ENCODE measurements around the gene INAFM2.

The INAFM2 gene

DNA sequence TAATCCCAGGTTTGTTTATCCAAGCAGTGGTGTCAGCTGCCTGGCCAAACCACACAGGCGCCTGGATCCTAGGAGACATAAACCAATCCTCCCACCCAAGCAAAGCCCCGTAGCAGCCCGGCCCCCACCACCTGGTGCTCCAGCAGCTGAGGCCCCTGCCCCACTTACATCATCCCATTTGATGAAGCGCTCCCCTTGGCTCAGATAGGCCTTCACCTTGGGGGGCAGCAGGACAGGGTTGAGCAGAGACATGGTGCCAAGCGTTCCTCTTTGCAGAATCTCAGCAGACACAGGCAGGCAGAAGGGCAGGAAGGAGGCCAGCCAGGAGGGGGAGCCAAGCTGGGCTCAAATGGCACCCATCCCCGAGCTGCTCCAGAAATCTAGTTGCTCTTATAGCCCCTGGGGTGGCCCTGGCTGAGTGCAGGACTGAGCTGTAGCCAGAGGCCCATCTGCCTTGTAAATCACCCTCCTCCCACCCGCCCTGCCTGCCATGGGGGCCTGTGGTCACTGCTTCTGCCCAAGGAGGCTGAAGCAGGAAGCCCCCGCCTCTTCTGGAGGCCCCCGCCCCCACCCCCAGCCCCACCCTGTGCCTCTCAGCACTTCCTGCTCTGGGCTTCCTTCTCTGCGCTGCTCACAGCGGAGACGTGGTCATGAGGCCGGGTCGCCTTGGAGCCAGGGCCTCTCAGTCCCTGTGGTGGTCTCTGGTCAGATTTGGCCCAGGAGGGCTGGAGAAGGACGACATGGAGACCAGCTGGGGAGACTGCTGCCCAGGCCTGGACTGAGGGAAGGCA is 15.9 kb upstream of the INAFM2 start, which contains the start of gene PLCB2:
Gene PLCB2, minus strand, starts transcription at position 515 of the 791 bp plus-strand sequence. Its CDS starts 263 bp downstream, at position 252.
- DNase-seq: peak; percentile 72

GRCh38 chr15:40309344-40309862 is 14.1 kb upstream of the INAFM2 start:
- DNase-seq: no peak

GRCh38 chr15:40310001-40310959 is 13.2 kb upstream of the INAFM2 start:
- DNase-seq: peak; percentile 69

DNA sequence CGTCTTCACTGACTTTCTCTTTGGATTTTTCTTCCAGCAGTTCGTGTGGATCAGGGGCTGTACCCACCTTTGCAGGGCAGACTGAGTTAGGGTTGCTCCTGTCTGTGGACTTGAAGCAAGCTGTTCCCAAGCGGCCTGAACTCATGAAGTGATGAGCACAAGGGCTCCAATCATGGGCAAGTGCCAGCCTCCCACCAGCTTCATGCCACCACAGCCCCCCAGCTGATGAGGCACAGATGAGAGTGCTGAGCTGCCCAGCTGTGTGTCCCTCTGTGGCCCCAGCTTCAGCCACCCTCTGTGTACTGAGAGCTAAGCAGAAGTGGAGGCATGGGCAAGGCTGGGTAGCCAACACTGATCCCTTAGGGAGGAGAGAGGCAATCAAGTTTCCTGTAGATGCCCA is 12.5 kb upstream of the INAFM2 start:
- no peak for DNase-seq

DNA sequence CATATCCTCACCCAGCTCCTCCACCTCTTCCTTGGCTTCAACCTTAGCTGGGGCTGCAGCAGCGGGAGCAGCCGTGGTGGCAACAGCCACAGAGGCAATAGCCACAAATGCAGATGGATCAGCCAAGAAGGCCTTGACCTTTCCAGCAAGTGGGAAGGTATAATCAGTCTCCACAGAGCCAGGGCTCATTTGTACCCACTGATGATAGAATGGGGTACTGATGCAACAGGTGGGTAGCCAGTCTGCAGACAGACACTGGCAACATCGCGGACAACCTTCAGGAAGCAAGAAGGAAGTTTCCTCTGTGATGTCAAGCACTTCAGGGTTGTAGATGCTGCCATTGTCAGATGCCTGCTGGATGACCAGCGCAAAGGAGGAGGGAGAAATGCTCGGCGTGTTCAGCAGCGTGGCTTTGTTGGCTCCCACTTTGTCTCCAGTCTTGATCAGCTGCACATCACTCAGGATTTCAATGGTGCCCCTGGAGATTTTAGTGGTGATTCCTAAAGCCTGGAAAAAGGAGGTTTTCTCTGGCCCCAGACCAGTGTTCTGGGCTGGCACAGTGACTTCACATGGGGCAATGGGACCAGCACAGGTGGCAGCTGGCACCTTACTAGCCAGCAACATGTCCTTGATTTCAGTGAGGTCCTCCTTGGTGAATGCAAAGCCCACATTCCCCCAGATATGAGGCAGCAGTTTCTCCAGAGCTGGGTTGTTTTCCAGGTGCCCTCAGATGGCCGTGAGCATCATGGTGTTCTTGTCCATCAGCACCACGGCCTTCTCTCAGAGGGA is 10.9 kb upstream of the INAFM2 start:
- DNase-seq: no peak

DNA sequence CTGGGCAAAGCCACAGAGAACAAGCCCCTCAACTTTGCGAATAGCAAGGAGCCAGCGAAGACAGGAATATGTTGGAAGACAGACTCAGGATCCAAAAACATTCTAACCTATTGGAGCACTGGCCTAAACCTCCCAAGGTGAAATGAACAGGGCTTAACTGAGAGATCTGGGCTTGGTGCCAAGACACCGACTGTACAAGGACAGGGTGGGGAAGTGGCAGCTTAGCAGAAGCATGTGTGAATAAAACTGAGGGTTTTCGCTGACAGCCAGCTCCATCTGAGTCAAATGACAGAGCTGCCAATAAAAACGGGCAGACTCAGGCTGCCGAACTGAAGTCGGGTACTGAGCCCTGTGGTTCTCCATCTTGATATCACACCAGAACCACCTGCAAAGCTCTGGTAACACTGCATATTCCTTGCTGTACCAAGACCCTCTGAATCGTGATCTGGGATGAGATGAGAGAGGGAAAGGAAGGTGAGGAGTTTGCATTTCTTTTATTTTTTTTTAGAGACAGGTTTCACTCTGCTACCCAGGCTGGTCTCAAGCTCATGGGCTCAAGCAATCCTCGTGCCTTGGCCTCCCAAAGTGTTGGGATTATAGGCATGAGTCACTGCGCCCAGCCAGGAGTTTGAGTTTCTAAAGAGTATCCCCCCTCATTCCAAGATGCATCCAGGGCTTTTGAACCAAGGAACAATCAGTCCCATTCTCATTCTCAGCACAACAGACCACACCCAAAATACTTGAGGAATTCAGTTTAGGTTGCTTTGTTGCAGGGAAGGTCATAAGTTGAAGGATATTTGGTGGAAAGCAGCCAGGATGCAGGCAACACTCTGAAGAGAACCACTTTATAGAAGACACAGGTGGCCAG is 9.7 kb upstream of the INAFM2 start:
- peak; percentile 68 for DNase-seq

DNA sequence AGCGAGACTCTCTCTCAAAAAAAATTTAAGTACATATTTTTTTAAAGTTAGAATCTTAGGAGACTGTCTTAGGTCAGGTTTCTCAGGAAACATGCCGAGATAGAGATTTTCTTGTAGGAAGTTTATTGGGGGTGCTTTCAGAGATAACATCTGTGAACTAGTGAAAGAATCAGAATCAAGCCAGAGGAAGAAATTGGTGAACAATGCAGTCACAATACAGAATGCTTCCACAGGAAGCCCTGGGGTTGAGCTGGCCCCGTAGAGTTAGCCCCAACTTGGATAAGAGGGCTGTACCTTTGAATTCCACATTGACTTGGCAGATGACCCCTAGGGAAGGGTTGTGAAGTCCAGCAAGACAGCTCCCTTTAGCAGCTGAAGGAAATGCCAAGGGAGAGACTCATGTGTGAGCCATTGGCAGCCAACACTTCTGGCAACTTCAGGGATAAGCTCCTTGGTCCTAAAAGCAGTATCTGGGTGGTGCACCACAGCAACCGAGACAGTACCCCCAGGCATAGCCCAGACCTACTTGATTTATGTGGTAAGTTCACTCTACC is 8.7 kb upstream of the INAFM2 start:
- no peak for DNase-seq

DNA sequence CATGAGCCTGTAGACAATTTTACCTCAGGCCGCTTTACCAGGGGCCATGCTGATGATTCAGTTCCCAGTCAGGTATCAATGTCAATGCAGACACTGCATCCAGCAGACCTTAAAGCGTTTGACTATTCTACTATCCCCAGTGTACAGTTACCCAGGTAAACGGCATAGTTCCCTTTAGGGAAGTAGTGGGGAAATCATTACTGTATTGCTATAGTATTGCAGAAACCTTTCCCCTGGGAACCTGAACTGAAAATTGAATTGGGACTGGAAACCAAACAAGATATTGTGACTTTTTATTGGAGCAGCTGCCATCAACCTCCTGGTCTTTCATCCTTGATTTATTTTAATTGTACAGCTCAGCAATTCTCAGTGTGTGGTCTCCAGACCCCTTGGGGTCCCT is 6.6 kb upstream of the INAFM2 start:
- DNase-seq: no peak

GRCh38 chr15:40317580-40317979 is 5.9 kb upstream of the INAFM2 start:
- no peak for DNase-seq

- DNase-seq: no peak
Observed at GRCh38 chr15:40320409-40320808, 3.1 kb upstream of the INAFM2 start.

GRCh38 chr15:40320931-40321371 is 2.5 kb upstream of the INAFM2 start:
- DNase-seq: peak; percentile 80

- no peak for DNase-seq
Observed at GRCh38 chr15:40322531-40323238, 807 bp upstream of the INAFM2 start.

- DNase-seq: peak; percentile 27
Observed at GRCh38 chr15:40323953-40324937, 753 bp downstream of the INAFM2 start.

DNA sequence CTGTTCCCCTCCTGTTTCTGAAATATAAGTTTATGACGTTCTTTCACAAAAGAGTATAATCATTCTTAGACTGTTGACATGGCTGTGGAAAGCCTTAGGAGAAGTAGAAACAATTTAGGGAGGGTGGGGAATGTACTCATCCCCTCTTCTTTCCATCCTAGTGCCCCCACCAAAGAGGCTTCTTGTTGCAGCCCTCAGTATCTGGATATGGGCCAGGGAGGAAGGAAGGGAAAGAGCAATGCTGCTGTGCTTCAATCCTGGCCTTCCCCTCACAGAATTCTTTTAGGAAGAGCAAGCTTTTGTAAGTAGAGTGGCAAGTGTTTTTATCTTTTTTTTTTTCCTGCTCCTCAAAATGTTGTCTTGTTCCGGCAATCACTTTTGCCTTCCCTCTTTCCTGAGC is 1.7 kb downstream of the INAFM2 start:
- DNase-seq: no peak

- DNase-seq: no peak
Observed at GRCh38 chr15:40325700-40326099, 2.2 kb downstream of the INAFM2 start.

DNA sequence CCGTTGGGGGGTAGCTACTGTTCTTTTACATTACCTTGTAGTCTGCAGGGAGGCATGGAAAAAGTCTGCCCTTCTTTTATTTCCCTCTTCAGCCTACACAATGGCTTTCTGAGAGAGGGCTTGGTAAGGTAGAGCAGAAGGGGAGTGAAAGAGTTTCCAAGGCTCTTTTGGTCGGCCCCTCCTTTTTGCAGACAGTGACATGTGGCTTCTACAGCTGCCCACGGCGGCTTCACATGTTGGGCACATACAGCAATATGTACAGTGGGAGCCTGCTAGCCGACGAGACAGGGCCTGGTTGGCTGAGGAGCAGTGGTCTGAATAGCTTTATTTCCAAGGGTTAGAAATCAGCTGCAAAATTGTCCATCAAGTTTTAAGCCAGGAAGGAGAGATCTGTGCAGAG is 4.0 kb downstream of the INAFM2 start:
- no peak for DNase-seq

DNA sequence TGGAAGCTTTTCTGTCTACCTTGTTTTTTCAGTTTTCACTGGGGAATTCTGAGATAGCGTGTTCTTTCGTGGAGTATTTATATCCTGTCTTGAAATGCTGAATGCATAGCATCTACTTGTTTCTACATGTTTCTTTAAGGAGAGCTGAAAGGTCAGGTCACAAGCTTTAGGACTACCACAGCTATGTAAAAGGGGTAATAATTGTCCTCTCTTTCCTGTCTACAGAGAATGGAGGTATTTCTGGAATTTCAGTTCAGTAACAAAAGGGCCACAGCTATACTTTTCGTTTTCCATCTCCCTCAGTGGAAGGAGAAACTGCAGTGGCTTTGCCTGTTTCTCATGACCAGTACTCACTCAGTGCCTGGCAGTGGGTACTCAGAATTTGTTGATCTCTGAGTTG is 4.7 kb downstream of the INAFM2 start:
- no peak for DNase-seq

- no peak for DNase-seq
Observed at GRCh38 chr15:40328751-40329150, 5.3 kb downstream of the INAFM2 start.

DNA sequence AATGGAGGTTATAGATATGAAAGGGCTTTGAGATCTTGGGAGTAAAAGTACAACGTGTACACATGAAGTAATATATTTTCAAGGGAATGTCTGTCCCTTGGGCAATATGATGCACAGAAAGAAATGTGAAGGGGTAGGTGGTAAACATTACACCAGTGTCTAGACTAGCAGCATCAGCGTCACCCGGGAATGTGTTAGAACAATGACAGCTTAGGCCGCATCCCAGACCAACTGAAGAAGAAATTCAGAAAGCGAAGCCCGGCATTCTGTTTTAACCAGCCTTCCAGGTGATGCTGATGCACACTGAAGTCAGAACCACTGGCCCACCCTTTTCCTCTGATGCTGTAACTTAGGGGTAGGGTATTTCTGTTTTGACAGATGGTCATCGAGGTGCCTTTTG is 6.3 kb downstream of the INAFM2 start:
- no peak for DNase-seq
